ENCODE results near the gene BPIFB6.

- TF ChIP-seq POLR2A (IDR thresholded peaks at IDR 0.05), result no peak
- TF ChIP-seq CTCF (IDR thresholded peaks at IDR 0.05 in 8 of 11, conservative IDR thresholded peaks at IDR 0.05 in 3 of 11), result no peak
- TF ChIP-seq POLR2AphosphoS5 (IDR thresholded peaks at IDR 0.05), result no peak
These were observed 35.6 kb upstream of the BPIFB6 start for GRCh38 chr20:32995802-32996201.
